Nephron progenitor cell (in vitro differentiated cells): Measurements from ENCODE around the gene MOBP.

Experiments
- DNase-seq: peaks from one replicate; pipeline ENCODE4 v3.0.0; 2021
- H3K27ac Mint-ChIP-seq: 2 replicates; pipeline ENCODE4 v1.8.0; 2021; ENCODE audit warnings: mild to moderate bottlenecking, moderate library complexity, mixed read lengths
- H3K27me3 Mint-ChIP-seq: 2 replicates; pipeline ENCODE4 v1.8.0; 2021; ENCODE audit warnings: mild to moderate bottlenecking, low read depth, mixed read lengths; ENCODE audit not compliant: poor library complexity
- H3K36me3 Mint-ChIP-seq: 2 replicates; pipeline ENCODE4 v1.8.0; 2021; ENCODE audit warnings: low read depth, mixed read lengths
- H3K4me1 Mint-ChIP-seq: 2 replicates; pipeline ENCODE4 v1.8.0; 2021; ENCODE audit warnings: mixed read lengths
- H3K4me3 Mint-ChIP-seq: 2 replicates; pipeline ENCODE4 v1.8.0; 2021; ENCODE audit warnings: mild to moderate bottlenecking, moderate library complexity, mixed read lengths
- H3K9me3 Mint-ChIP-seq: 2 replicates; pipeline ENCODE4 v1.8.0; 2021; ENCODE audit warnings: mild to moderate bottlenecking, moderate library complexity, mixed read lengths
- CTCF ChIP-seq: fragments of 200-600 bp; sonication (generic); IDR thresholded peaks from 2 replicates; pipeline ENCODE4 v1.5.0; 2021; ENCODE audit warnings: antibody characterized with exemption

The MOBP gene

DNA sequence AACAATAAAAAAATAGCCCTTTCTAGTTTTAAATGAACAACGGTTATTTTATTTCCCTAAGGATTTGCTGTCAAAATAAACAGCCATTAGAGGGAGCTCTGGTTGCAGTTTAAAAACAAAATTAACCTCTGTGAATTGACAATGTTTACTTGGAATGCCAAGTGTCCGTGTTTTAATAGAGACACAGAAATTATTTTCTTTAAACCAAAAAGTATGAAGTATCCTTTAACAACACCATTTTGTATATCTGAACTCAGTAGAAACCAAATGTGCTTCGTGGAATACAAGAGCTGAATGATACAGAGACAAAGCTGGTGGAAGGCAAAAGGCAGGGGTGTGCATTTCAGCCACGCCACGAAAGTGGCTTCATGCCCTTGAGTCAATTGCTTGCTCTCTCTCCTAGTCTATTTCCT, 74.4 kb downstream of the MOBP start:
- TF ChIP-seq CTCF, result peak; percentile 38
- H3K4me1 Mint-ChIP-seq, result peaks cover 10% of the 10 kb centered on the region
- no peak overlapping the region for H3K4me3 Mint-ChIP-seq
- peaks cover 4% of the 10 kb centered on the region for H3K27me3 Mint-ChIP-seq
- H3K27ac Mint-ChIP-seq, result peak overlapping the region; percentile 48
- H3K9me3 Mint-ChIP-seq, result no peaks in the 10 kb centered on the region
- DNase-seq, result no peak
- H3K36me3 Mint-ChIP-seq, result no peaks in the 10 kb centered on the region

GRCh38 chr3:39542588-39542988, 75.1 kb downstream of the MOBP start:
- Mint-ChIP-seq H3K4me3 (no peak overlapping the region), H3K9me3 (no peaks in the 10 kb centered on the region), H3K4me1 (peaks cover 10% of the 10 kb centered on the region), H3K36me3 (no peaks in the 10 kb centered on the region), H3K27ac (no peak overlapping the region), H3K27me3 (peaks cover 4% of the 10 kb centered on the region)
- no peak for DNase-seq
- no peak for TF ChIP-seq CTCF

DNA sequence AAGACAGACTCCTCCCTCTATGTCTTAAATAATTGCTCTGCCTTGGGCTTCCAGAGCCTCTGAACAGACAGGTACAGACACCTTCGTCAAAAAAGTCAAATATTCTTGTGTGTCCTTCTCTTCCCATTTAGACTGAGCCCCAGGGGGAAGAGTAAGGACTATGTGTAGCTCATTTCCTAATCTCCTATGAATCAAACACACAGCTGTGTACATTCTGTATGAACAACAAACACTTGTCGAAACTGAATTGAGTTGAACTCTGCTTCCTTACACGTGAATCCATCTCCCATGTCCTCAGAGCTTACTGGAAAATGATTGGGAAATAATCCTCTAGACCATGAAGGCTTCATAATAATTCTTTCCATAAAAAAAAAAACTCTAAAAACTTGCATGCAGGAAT, 80.8 kb downstream of the MOBP start:
- Mint-ChIP-seq H3K9me3 (peaks cover 18% of the 10 kb centered on the region), H3K4me3 (no peak overlapping the region), H3K36me3 (no peaks in the 10 kb centered on the region), H3K4me1 (peaks cover 17% of the 10 kb centered on the region), H3K27me3 (peaks cover 4% of the 10 kb centered on the region), H3K27ac (no peak overlapping the region)
- no peak for TF ChIP-seq CTCF
- no peak for DNase-seq

- peaks cover 4% of the 10 kb centered on the region for H3K27me3 Mint-ChIP-seq
- no peak overlapping the region for H3K4me3 Mint-ChIP-seq
- peaks cover 17% of the 10 kb centered on the region for H3K4me1 Mint-ChIP-seq
- H3K36me3 Mint-ChIP-seq, result no peaks in the 10 kb centered on the region
- no peak for DNase-seq
- H3K27ac Mint-ChIP-seq, result peak overlapping the region; percentile 61
- TF ChIP-seq CTCF, result no peak
- H3K9me3 Mint-ChIP-seq, result peaks cover 41% of the 10 kb centered on the region
Observed at GRCh38 chr3:39550354-39551051, 83.0 kb downstream of the MOBP start.
